Measurements from ENCODE around the gene TRPM3. TPM values are rescaled to one million over a fixed set of nuclear protein-coding genes. Genes with fewer than 3 reads are reported as not detected.

The TRPM3 gene
- total RNA-seq, 1 experiment from 2014 or later = not detected

- CTCF ChIA-PET = no interaction called here
- no peaks in the 10 kb centered on the region for H3K36me3 ChIP-seq (ENCODE audit: low read depth, low read length)
- H3K27ac ChIP-seq (ENCODE audit: low read length) = no peak overlapping the region
- no peak overlapping the region for H3K4me3 ChIP-seq (ENCODE audit: low read length)
- BruUV-seq (replicated peaks) = no TSS peak
- H3K27me3 ChIP-seq (ENCODE audit: low read length) = no peaks in the 10 kb centered on the region
- no peaks in the 10 kb centered on the region for H3K79me2 ChIP-seq (ENCODE audit: low read length)
- TF ChIP-seq EZH2 (IDR thresholded peaks at IDR 0.05; ENCODE audit: low read length, unreplicated experiment) (no peak), EZH2phosphoT487 (IDR thresholded peaks at IDR 0.05; ENCODE audit: borderline replicate concordance, low read length) (no peak), CTCF (conservative IDR thresholded peaks at IDR 0.05; ENCODE audit: low read depth, low read length) (no peak)
- no peak overlapping the region for H2AFZ ChIP-seq (ENCODE audit: low read length)
- no peaks in the 10 kb centered on the region for H3K4me1 ChIP-seq (ENCODE audit: insufficient read depth, low read length)
- no peak overlapping the region for H3K9ac ChIP-seq (ENCODE audit: low read length)
- intact Hi-C loops (cut with micrococcal nuclease) = no loop called here
- no peaks in the 10 kb centered on the region for H3K9me3 ChIP-seq (ENCODE audit: low read length)
- H3K9me2 ChIP-seq (replicated peaks; ENCODE audit: low read length) = no peaks in the 10 kb centered on the region
- ATAC-seq = no peak
- H4K20me1 ChIP-seq (ENCODE audit: low read length) = no peaks in the 10 kb centered on the region
- DNase-seq = no peak
- H3K4me2 ChIP-seq (ENCODE audit: low read length) = no peak overlapping the region
- POLR2A ChIA-PET (ENCODE audit: unreplicated experiment) = no interaction called here
- no peaks in the 10 kb centered on the region for H3F3A ChIP-seq (ENCODE audit: low read length, unreplicated experiment)
These were observed 603.4 kb downstream of the TRPM3 start for GRCh38 chr9:70517926-70518610.

GRCh38 chr9:70514273-70514672, 607.1 kb downstream of the TRPM3 start:
- H3K27me3 ChIP-seq (ENCODE audit: low read length) = no peaks in the 10 kb centered on the region
- no peak for ATAC-seq
- H3K9me2 ChIP-seq (replicated peaks; ENCODE audit: low read length) = no peaks in the 10 kb centered on the region
- no peaks in the 10 kb centered on the region for H3K36me3 ChIP-seq (ENCODE audit: low read depth, low read length)
- no peaks in the 10 kb centered on the region for H3K9me3 ChIP-seq (ENCODE audit: low read length)
- H3K79me2 ChIP-seq (ENCODE audit: low read length) = no peaks in the 10 kb centered on the region
- ChIA-PET CTCF (no interaction called here), POLR2A (ENCODE audit: unreplicated experiment) (no interaction called here)
- no peaks in the 10 kb centered on the region for H4K20me1 ChIP-seq (ENCODE audit: low read length)
- BruUV-seq (replicated peaks) = no TSS peak
- H3K9ac ChIP-seq (ENCODE audit: low read length) = no peak overlapping the region
- intact Hi-C loops (cut with micrococcal nuclease) = no loop called here
- no peak overlapping the region for H3K4me2 ChIP-seq (ENCODE audit: low read length)
- no peak for TF ChIP-seq EZH2 (IDR thresholded peaks at IDR 0.05; ENCODE audit: low read length, unreplicated experiment)
- H3K4me3 ChIP-seq (ENCODE audit: low read length) = no peak overlapping the region
- no peak overlapping the region for H2AFZ ChIP-seq (ENCODE audit: low read length)
- H3K4me1 ChIP-seq (ENCODE audit: insufficient read depth, low read length) = no peaks in the 10 kb centered on the region
- H3F3A ChIP-seq (ENCODE audit: low read length, unreplicated experiment) = no peaks in the 10 kb centered on the region
- no peak overlapping the region for H3K27ac ChIP-seq (ENCODE audit: low read length)
- no peak for DNase-seq

GRCh38 chr9:70511858-70512257, 609.6 kb downstream of the TRPM3 start:
- Histone ChIP-seq H3K9me2 (replicated peaks; ENCODE audit: low read length) (no peaks in the 10 kb centered on the region), H3K4me1 (ENCODE audit: insufficient read depth, low read length) (no peaks in the 10 kb centered on the region), H3K27ac (ENCODE audit: low read length) (no peak overlapping the region), H3K27me3 (ENCODE audit: low read length) (no peaks in the 10 kb centered on the region), H3K9me3 (ENCODE audit: low read length) (no peaks in the 10 kb centered on the region), H3K9ac (ENCODE audit: low read length) (no peak overlapping the region), H3K79me2 (ENCODE audit: low read length) (no peaks in the 10 kb centered on the region), H3F3A (ENCODE audit: low read length, unreplicated experiment) (no peaks in the 10 kb centered on the region), H3K36me3 (ENCODE audit: low read depth, low read length) (no peaks in the 10 kb centered on the region), H3K4me3 (ENCODE audit: low read length) (no peak overlapping the region), H2AFZ (ENCODE audit: low read length) (no peak overlapping the region), H3K4me2 (ENCODE audit: low read length) (no peak overlapping the region), H4K20me1 (ENCODE audit: low read length) (no peaks in the 10 kb centered on the region)
- DNase-seq = no peak
- no peak for TF ChIP-seq EZH2 (IDR thresholded peaks at IDR 0.05; ENCODE audit: low read length, unreplicated experiment)
- ChIA-PET POLR2A (ENCODE audit: unreplicated experiment) (no interaction called here), CTCF (no interaction called here)
- no TSS peak for BruUV-seq (replicated peaks)
- no peak for ATAC-seq
- intact Hi-C loops (cut with micrococcal nuclease) = no loop called here

Measured in PC-3 (cell line).